Astrocyte (in vitro differentiated cells and primary cell): ENCODE data around the gene GSTA1. TPM values are rescaled to one million over a fixed set of nuclear protein-coding genes. Genes with fewer than 3 reads are reported as not detected.
"Not testable (repeated sequence)": the region's sequence is repeated elsewhere in the genome, so short reads cannot be mapped to it uniquely, and the experiment has no call there.

ENCODE experiments used
- DNase-seq: peaks from one replicate; pipeline ENCODE4 v3.0.0-alpha.2; 2010; ENCODE audit warnings: low read depth
- FAIRE-seq: peaks from 2 replicates; lab custom pipeline; 2011; peaks lifted over from hg19 to GRCh38; lab: Jason Lieb, UNC
- H2AFZ ChIP-seq: 2 replicates; pipeline ENCODE4 v1.6.0; 2012; ENCODE audit warnings: low read depth, low read length, inconsistent platforms
- H3K27ac ChIP-seq: 2 replicates; pipeline ENCODE4 v1.5.1; 2011; ENCODE audit warnings: low read depth, low read length, inconsistent platforms
- H3K27me3 ChIP-seq: 2 replicates; pipeline ENCODE4 v1.6.0; 2011; ENCODE audit warnings: low read length, inconsistent platforms; ENCODE audit not compliant: insufficient read depth
- H3K36me3 ChIP-seq: 2 replicates; pipeline ENCODE4 v1.5.1; 2011; ENCODE audit warnings: low read length, inconsistent platforms; ENCODE audit not compliant: insufficient read depth
- H3K4me1 ChIP-seq: 2 replicates; pipeline ENCODE4 v1.5.1; 2011; ENCODE audit warnings: low read length, inconsistent platforms; ENCODE audit not compliant: insufficient read depth
- H3K4me2 ChIP-seq: 2 replicates; pipeline ENCODE4 v1.6.0; 2012; ENCODE audit warnings: low read length, inconsistent platforms
- H3K4me3 ChIP-seq: 2 replicates; pipeline ENCODE4 v1.5.1; 2011; ENCODE audit warnings: low read depth, mild to moderate bottlenecking, low read length, inconsistent platforms; ENCODE audit not compliant: insufficient read depth
- H3K79me2 ChIP-seq: 2 replicates; pipeline ENCODE4 v1.6.0; 2012; ENCODE audit warnings: mild to moderate bottlenecking, low read length, inconsistent platforms; ENCODE audit not compliant: insufficient read depth
- H3K9ac ChIP-seq: 2 replicates; pipeline ENCODE4 v1.6.0; 2012; ENCODE audit warnings: mild to moderate bottlenecking, low read length, inconsistent platforms
- H3K9me3 ChIP-seq: 2 replicates; pipeline ENCODE4 v1.5.1; 2012; ENCODE audit warnings: low read depth, mild to moderate bottlenecking, low read length, inconsistent platforms; ENCODE audit not compliant: insufficient read depth
- H4K20me1 ChIP-seq: 2 replicates; pipeline ENCODE4 v1.6.0; 2012; ENCODE audit warnings: low read length, inconsistent platforms; ENCODE audit not compliant: insufficient read depth
- H3K27ac Mint-ChIP-seq: one replicate; pipeline ENCODE4 v1.8.0; 2021; ENCODE audit warnings: mild to moderate bottlenecking, mixed read lengths; ENCODE audit not compliant: unreplicated experiment
- H3K27me3 Mint-ChIP-seq: one replicate; pipeline ENCODE4 v1.8.0; 2021; ENCODE audit warnings: low read depth, mixed read lengths; ENCODE audit not compliant: unreplicated experiment
- H3K36me3 Mint-ChIP-seq: one replicate; pipeline ENCODE4 v1.8.0; 2021; ENCODE audit warnings: low read depth, mixed read lengths; ENCODE audit not compliant: unreplicated experiment
- H3K4me1 Mint-ChIP-seq: one replicate; pipeline ENCODE4 v1.8.0; 2021; ENCODE audit warnings: low read depth, mixed read lengths; ENCODE audit not compliant: unreplicated experiment
- H3K4me3 Mint-ChIP-seq: one replicate; pipeline ENCODE4 v1.8.0; 2021; ENCODE audit warnings: mild to moderate bottlenecking, moderate library complexity, mixed read lengths; ENCODE audit not compliant: unreplicated experiment
- H3K9me3 Mint-ChIP-seq: one replicate; pipeline ENCODE4 v1.8.0; 2021; ENCODE audit warnings: mild to moderate bottlenecking, mixed read lengths; ENCODE audit not compliant: unreplicated experiment
- EZH2 ChIP-seq: IDR thresholded peaks from 2 replicates; pipeline ENCODE4 v1.6.1; 2012; ENCODE audit warnings: mild to moderate bottlenecking, low read length, inconsistent platforms; ENCODE audit not compliant: insufficient read depth
- total RNA-seq: library from RNA; stranded (reverse); gene quantifications from 2 replicates; pipeline ENCODE4 v1.2.1, GENCODE V29; 2021
- TF ChIP-seq, protein P1 (sequence below): IDR thresholded peaks from 2 replicates; pipeline ENCODE4 v1.5.1; 2011; ENCODE audit warnings: low read depth, mild to moderate bottlenecking, inconsistent platforms, low read length, moderate library complexity; ENCODE audit not compliant: insufficient read depth

The GSTA1 gene
- total RNA-seq, 1 donor from 2014 or later = 0.39 TPM

- not testable (repeated sequence) for DNase-seq, H3K4me1 ChIP-seq, H3K9me3 ChIP-seq, H3K9me3 Mint-ChIP-seq, H3K4me1 Mint-ChIP-seq, H3K79me2 ChIP-seq, H3K4me3 ChIP-seq, FAIRE-seq, H3K9ac ChIP-seq, H3K36me3 ChIP-seq, H2AFZ ChIP-seq, H3K27ac ChIP-seq, H3K27me3 Mint-ChIP-seq, H4K20me1 ChIP-seq, H3K4me3 Mint-ChIP-seq, H3K27ac Mint-ChIP-seq, H3K4me2 ChIP-seq, H3K27me3 ChIP-seq, H3K36me3 Mint-ChIP-seq
Observed at GRCh38 chr6:52761673-52762491, 41.7 kb downstream of the GSTA1 start.

DNA sequence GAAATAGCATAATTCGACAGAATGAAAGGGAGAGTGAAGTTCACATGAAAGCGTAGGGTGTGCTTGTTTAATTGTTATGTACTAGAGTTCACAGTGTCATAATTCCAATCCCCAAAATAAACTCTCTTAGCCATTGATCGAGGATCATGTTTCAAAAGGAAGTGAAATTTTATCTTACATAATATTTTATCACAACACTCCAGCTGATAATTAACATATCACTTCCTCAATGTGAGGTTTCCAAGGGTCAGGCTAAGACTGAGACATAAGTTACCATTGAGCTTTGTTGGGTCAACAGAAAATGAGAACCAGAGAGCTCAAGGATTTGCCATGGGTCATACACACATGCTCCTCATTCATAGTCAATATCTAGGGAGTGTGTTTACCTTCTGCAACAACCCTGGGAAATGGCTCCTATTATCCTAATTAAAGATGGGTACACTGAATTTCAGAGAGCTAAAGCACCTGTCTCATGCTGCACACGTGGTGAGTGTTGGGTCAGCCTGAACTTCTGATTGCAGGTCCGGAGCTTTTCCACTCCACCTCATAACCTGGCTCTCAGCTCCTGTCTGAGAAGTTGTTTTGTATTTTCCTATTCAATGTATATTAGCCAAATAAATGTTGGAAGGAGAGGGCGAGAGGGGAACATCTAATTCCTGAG is 43.4 kb downstream of the GSTA1 start:
- H4K20me1 ChIP-seq = no peaks in the 10 kb centered on the region
- no peak overlapping the region for H3K4me2 ChIP-seq
- FAIRE-seq (no peak), DNase-seq (no peak)
- H3K36me3 ChIP-seq = no peaks in the 10 kb centered on the region
- H3K36me3 Mint-ChIP-seq = no peaks in the 10 kb centered on the region
- H2AFZ ChIP-seq = no peak overlapping the region
- peaks cover 9% of the 10 kb centered on the region for H3K27me3 Mint-ChIP-seq
- H3K4me3 Mint-ChIP-seq = no peak overlapping the region
- H3K27me3 ChIP-seq = peaks cover 7% of the 10 kb centered on the region
- no peaks in the 10 kb centered on the region for H3K4me1 Mint-ChIP-seq
- H3K4me3 ChIP-seq = no peak overlapping the region
- no peak overlapping the region for H3K27ac Mint-ChIP-seq
- no peaks in the 10 kb centered on the region for H3K9me3 ChIP-seq
- H3K9ac ChIP-seq = no peak overlapping the region
- H3K27ac ChIP-seq = no peak overlapping the region
- H3K79me2 ChIP-seq = no peaks in the 10 kb centered on the region
- TF ChIP-seq EZH2 = no peak
- TF ChIP-seq, protein P1, sequence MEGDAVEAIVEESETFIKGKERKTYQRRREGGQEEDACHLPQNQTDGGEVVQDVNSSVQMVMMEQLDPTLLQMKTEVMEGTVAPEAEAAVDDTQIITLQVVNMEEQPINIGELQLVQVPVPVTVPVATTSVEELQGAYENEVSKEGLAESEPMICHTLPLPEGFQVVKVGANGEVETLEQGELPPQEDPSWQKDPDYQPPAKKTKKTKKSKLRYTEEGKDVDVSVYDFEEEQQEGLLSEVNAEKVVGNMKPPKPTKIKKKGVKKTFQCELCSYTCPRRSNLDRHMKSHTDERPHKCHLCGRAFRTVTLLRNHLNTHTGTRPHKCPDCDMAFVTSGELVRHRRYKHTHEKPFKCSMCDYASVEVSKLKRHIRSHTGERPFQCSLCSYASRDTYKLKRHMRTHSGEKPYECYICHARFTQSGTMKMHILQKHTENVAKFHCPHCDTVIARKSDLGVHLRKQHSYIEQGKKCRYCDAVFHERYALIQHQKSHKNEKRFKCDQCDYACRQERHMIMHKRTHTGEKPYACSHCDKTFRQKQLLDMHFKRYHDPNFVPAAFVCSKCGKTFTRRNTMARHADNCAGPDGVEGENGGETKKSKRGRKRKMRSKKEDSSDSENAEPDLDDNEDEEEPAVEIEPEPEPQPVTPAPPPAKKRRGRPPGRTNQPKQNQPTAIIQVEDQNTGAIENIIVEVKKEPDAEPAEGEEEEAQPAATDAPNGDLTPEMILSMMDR = no peak
- peaks cover 3% of the 10 kb centered on the region for H3K9me3 Mint-ChIP-seq
- H3K4me1 ChIP-seq = no peaks in the 10 kb centered on the region

GRCh38 chr6:52759085-52759484 is 44.5 kb downstream of the GSTA1 start:
- Mint-ChIP-seq H3K36me3 (no peaks in the 10 kb centered on the region), H3K9me3 (peaks cover 4% of the 10 kb centered on the region), H3K4me1 (no peaks in the 10 kb centered on the region), H3K27me3 (peaks cover 12% of the 10 kb centered on the region), H3K27ac (no peak overlapping the region), H3K4me3 (no peak overlapping the region)
- peak; percentile 30 for DNase-seq
- H2AFZ ChIP-seq = no peak overlapping the region
- no peaks in the 10 kb centered on the region for H3K9me3 ChIP-seq
- H3K27ac ChIP-seq = no peak overlapping the region
- no peaks in the 10 kb centered on the region for H3K4me1 ChIP-seq
- TF ChIP-seq, protein P1 = no peak
- no peak for TF ChIP-seq EZH2
- H3K9ac ChIP-seq = no peak overlapping the region
- no peak overlapping the region for H3K4me2 ChIP-seq
- H4K20me1 ChIP-seq = no peaks in the 10 kb centered on the region
- peaks cover 7% of the 10 kb centered on the region for H3K27me3 ChIP-seq
- no peaks in the 10 kb centered on the region for H3K79me2 ChIP-seq
- H3K4me3 ChIP-seq = no peak overlapping the region
- FAIRE-seq = no peak
- H3K36me3 ChIP-seq = no peaks in the 10 kb centered on the region

- H3K27ac Mint-ChIP-seq, H3K4me1 Mint-ChIP-seq: not testable (repeated sequence)
Observed at GRCh38 chr6:52757651-52758338, 45.8 kb downstream of the GSTA1 start.

More at GRCh38 chr6:52757651-52758338, 45.8 kb downstream of the GSTA1 start:
- H3K27ac ChIP-seq, H3K36me3 ChIP-seq, H3K9ac ChIP-seq, H3K27me3 ChIP-seq, H3K79me2 ChIP-seq, H3K4me3 Mint-ChIP-seq, H4K20me1 ChIP-seq, H2AFZ ChIP-seq, H3K4me3 ChIP-seq, H3K36me3 Mint-ChIP-seq, H3K9me3 ChIP-seq, H3K4me1 ChIP-seq, H3K9me3 Mint-ChIP-seq, H3K4me2 ChIP-seq: not testable (repeated sequence)
- peak; percentile 94 for DNase-seq
- peak; percentile 65 for FAIRE-seq
- peaks cover 16% of the 10 kb centered on the region for H3K27me3 Mint-ChIP-seq
